Stimulated activated CD4-positive, alpha-beta T cell treated with anti-CD3 and anti-CD28 coated beads, Interleukin-1b, Interleukin-23, amount 100 ng/mL, for 48 hours (primary cell): ENCODE results near the gene SYVN1.
"Not testable (repeated sequence)": the region's sequence is repeated elsewhere in the genome, so short reads cannot be mapped to it uniquely, and the experiment has no call there.

Experiments used
- DNase-seq: peaks from one replicate; pipeline ENCODE4 v3.0.0-alpha.2; 2020

SYVN1 gene

GRCh38 chr11:65150509-65151299 is 16.4 kb upstream of the SYVN1 start:
- peak; percentile 65 for DNase-seq

- DNase-seq = not testable (repeated sequence)
Observed at GRCh38 chr11:65150131-65150508, 15.8 kb upstream of the SYVN1 start.

GRCh38 chr11:65148657-65149056 is 14.3 kb upstream of the SYVN1 start:
- no peak for DNase-seq

GRCh38 chr11:65147352-65148075 is 13.2 kb upstream of the SYVN1 start:
- no peak for DNase-seq

- no peak for DNase-seq
Observed at GRCh38 chr11:65141896-65142494, 7.7 kb upstream of the SYVN1 start.

- no peak for DNase-seq
Observed at GRCh38 chr11:65136515-65137096, 2.3 kb upstream of the SYVN1 start.

GRCh38 chr11:65135633-65136145 is 1.4 kb upstream of the SYVN1 start:
- DNase-seq = no peak

- DNase-seq = peak; percentile 87
Observed at GRCh38 chr11:65134952-65135632, 773 bp upstream of the SYVN1 start.

- no peak for DNase-seq
Observed at GRCh38 chr11:65133724-65134123, 595 bp downstream of the SYVN1 start.

GRCh38 chr11:65132988-65133700 is 1.2 kb downstream of the SYVN1 start:
- peak; percentile 70 for DNase-seq

- no peak for DNase-seq
Observed at GRCh38 chr11:65132238-65132987, 1.9 kb downstream of the SYVN1 start.

GRCh38 chr11:65131895-65132237 is 2.5 kb downstream of the SYVN1 start:
- no peak for DNase-seq

GRCh38 chr11:65131417-65131776 is 2.9 kb downstream of the SYVN1 start:
- DNase-seq = no peak

GRCh38 chr11:65130631-65131416 is 3.5 kb downstream of the SYVN1 start:
- DNase-seq = no peak

GRCh38 chr11:65129649-65130441 is 4.5 kb downstream of the SYVN1 start:
- DNase-seq = no peak

GRCh38 chr11:65128182-65129145 is 5.9 kb downstream of the SYVN1 start:
- DNase-seq = no peak

- DNase-seq = no peak
Observed at GRCh38 chr11:65127473-65128181, 6.7 kb downstream of the SYVN1 start.
